Thoracic aorta (tissue), 2 donors: ENCODE results near the gene CCT7. TPM values are rescaled to one million over a fixed set of nuclear protein-coding genes. Genes with fewer than 3 reads are reported as not detected.

Experiments
- ATAC-seq: fragments of 150-250 bp; one replicate; pipeline ENCODE4 v1.8.0; 2017; ENCODE audit warnings: low read depth; ENCODE audit not compliant: insufficient number of reproducible peaks, low FRiP score
- DNase-seq: peaks from one replicate; pipeline ENCODE4 v3.0.0-alpha.2; 2020; ENCODE audit warnings: low spot score
- H3K27ac ChIP-seq, 2 donors: fragments of 200-600 bp; sonication (generic); 1 replicate in 1 of 2; 2 replicates in 1 of 2; pipeline ENCODE4 v1.5.1; 2016; ENCODE audit warnings: mild to moderate bottlenecking in 2 of 2, moderate library complexity in 2 of 2
- H3K27me3 ChIP-seq: fragments of 200-600 bp; sonication (generic); replicated peaks from 2 replicates; pipeline ENCODE4 v1.6.0; 2016; ENCODE audit warnings: mild to moderate bottlenecking; ENCODE audit not compliant: insufficient read depth
- H3K36me3 ChIP-seq: fragments of 200-600 bp; sonication (generic); one replicate; pipeline ENCODE4 v1.5.1; 2016
- H3K4me1 ChIP-seq, 2 donors: fragments of 200-600 bp; sonication (generic); 1 replicate in 1 of 2; 2 replicates in 1 of 2; pipeline versions ENCODE4 v1.5.1 to v1.6.0; 2016; ENCODE audit warnings: low read depth in 2 of 2, mild to moderate bottlenecking in 1 of 2; ENCODE audit not compliant: control insufficient read depth in 1 of 2
- H3K4me3 ChIP-seq: fragments of 200-600 bp; sonication (generic); 2 replicates; pipeline ENCODE4 v1.5.1; 2016; ENCODE audit warnings: mild to moderate bottlenecking
- H3K9me3 ChIP-seq: fragments of 200-600 bp; sonication (generic); 2 replicates; pipeline ENCODE4 v1.5.1; 2016
- CTCF ChIP-seq: fragments of 200-600 bp; sonication (generic); IDR thresholded peaks from one replicate; pipeline ENCODE4 v1.5.1; 2019; ENCODE audit warnings: antibody characterized with exemption
- total RNA-seq, 2 donors: library from RNA; depleted of rRNA; stranded (reverse); fragments of >200 nt; gene quantifications; one replicate each; pipeline versions ENCODE4 v1.1.0 to v1.2.3, GENCODE V29; 2016

The CCT7 gene
- total RNA-seq, 2 donors from 2014 or later: 121 to 144 TPM

GRCh38 chr2:73235315-73236028, 1.4 kb downstream of the CCT7 start:
- peaks cover 8 to 34% of the 10 kb centered on the region in 2 donors for H3K4me1 ChIP-seq
- H3K36me3 ChIP-seq: peaks cover 4% of the 10 kb centered on the region
- H3K9me3 ChIP-seq: no peaks in the 10 kb centered on the region
- no peak overlapping the region for H3K27ac ChIP-seq
- H3K4me3 ChIP-seq: peak overlapping the region; percentile 97
- no peak for DNase-seq
- H3K27me3 ChIP-seq: no peaks in the 10 kb centered on the region
- TF ChIP-seq CTCF: no peak
- ATAC-seq: no peak

GRCh38 chr2:73237168-73237567, 3.1 kb downstream of the CCT7 start:
- Histone ChIP-seq H3K27ac (no peak overlapping the region), H3K9me3 (no peaks in the 10 kb centered on the region), H3K27me3 (no peaks in the 10 kb centered on the region), H3K4me3 (no peak overlapping the region), H3K36me3 (peaks cover 14% of the 10 kb centered on the region), H3K4me1 (peaks cover 8 to 33% of the 10 kb centered on the region in 2 donors)
- ATAC-seq (no peak), DNase-seq (no peak)
- TF ChIP-seq CTCF: no peak

GRCh38 chr2:73238149-73238548, 4.0 kb downstream of the CCT7 start:
- ATAC-seq (no peak), DNase-seq (no peak)
- no peak overlapping the region for H3K4me3 ChIP-seq
- H3K36me3 ChIP-seq: peaks cover 15% of the 10 kb centered on the region
- H3K27ac ChIP-seq: no peak overlapping the region
- TF ChIP-seq CTCF: no peak
- H3K4me1 ChIP-seq: peaks cover 4 to 26% of the 10 kb centered on the region in 2 donors
- H3K9me3 ChIP-seq: no peaks in the 10 kb centered on the region
- H3K27me3 ChIP-seq: no peaks in the 10 kb centered on the region

GRCh38 chr2:73238976-73239375, 4.9 kb downstream of the CCT7 start:
- ATAC-seq (no peak), DNase-seq (no peak)
- Histone ChIP-seq H3K4me1 (peaks cover 4 to 26% of the 10 kb centered on the region in 2 donors), H3K27ac (no peak overlapping the region), H3K27me3 (no peaks in the 10 kb centered on the region), H3K9me3 (no peaks in the 10 kb centered on the region), H3K4me3 (no peak overlapping the region), H3K36me3 (peaks cover 15% of the 10 kb centered on the region)
- TF ChIP-seq CTCF: no peak

GRCh38 chr2:73239776-73240175, 5.7 kb downstream of the CCT7 start:
- H3K4me1 ChIP-seq: peaks cover 4 to 25% of the 10 kb centered on the region in 2 donors

More at GRCh38 chr2:73239776-73240175, 5.7 kb downstream of the CCT7 start:
- Histone ChIP-seq H3K27me3 (no peaks in the 10 kb centered on the region), H3K36me3 (peaks cover 23% of the 10 kb centered on the region), H3K4me3 (no peak overlapping the region), H3K9me3 (no peaks in the 10 kb centered on the region), H3K27ac (no peak overlapping the region)
- no peak for TF ChIP-seq CTCF
- ATAC-seq (no peak), DNase-seq (no peak)
